CD4-positive, alpha-beta memory T cell (primary cell): ENCODE measurements around the gene ATP9B. TPM values are rescaled to one million over a fixed set of nuclear protein-coding genes. Genes with fewer than 3 reads are reported as not detected.

Experiments
- CTCF ChIA-PET: fragments of 350-600 bp; sonication (Branson Sonifier 250); formaldehyde crosslinking; loops from one replicate; lab custom pipeline; 2021; ENCODE audit warnings: inconsistent platforms; ENCODE audit not compliant: partially characterized antibody; lab: Charles Lee
- POLR2A ChIA-PET: fragments of 350-600 bp; sonication (Branson Sonifier 250); formaldehyde crosslinking; loops from one replicate; lab custom pipeline; 2021; ENCODE audit not compliant: partially characterized antibody; lab: Charles Lee
- DNase-seq, 5 donors: peaks; one replicate each; pipeline versions ENCODE4 v3.0.0 to v3.0.0-alpha.2; 2020 to 2022; ENCODE audit warnings: mixed read lengths in 1 of 5
- H3K27ac ChIP-seq: one replicate; pipeline ENCODE4 v1.7.0; 2013; ENCODE audit warnings: low read depth, low read length
- H3K27me3 ChIP-seq: 2 replicates; pipeline ENCODE4 v1.7.0; 2013; ENCODE audit warnings: mild to moderate bottlenecking, low read length, moderate library complexity; ENCODE audit not compliant: insufficient read depth
- H3K36me3 ChIP-seq: 2 replicates; pipeline ENCODE4 v1.7.0; 2013; ENCODE audit warnings: mild to moderate bottlenecking, low read length, moderate library complexity; ENCODE audit not compliant: insufficient read depth
- H3K4me1 ChIP-seq: 2 replicates; pipeline ENCODE4 v1.7.0; 2013; ENCODE audit warnings: mild to moderate bottlenecking, low read length, moderate library complexity; ENCODE audit not compliant: insufficient read depth
- H3K4me3 ChIP-seq, 2 donors: one replicate each; pipeline ENCODE4 v1.7.0; 2013; ENCODE audit warnings: low read length in 2 of 2, mild to moderate bottlenecking in 1 of 2
- H3K9me3 ChIP-seq, 2 donors: one replicate each; pipeline ENCODE4 v1.7.0; 2013; ENCODE audit warnings: low read length in 2 of 2, control low read depth in 1 of 2; ENCODE audit not compliant: control insufficient read depth in 1 of 2
- H3K27ac Mint-ChIP-seq, 7 donors: one replicate each; pipeline ENCODE4 v1.8.0; 2020 to 2021; ENCODE audit warnings: mixed read lengths in 7 of 7, mild to moderate bottlenecking in 6 of 7, inconsistent platforms in 3 of 7, moderate library complexity in 3 of 7
- H3K27me3 Mint-ChIP-seq, 2 donors: one replicate each; pipeline ENCODE4 v1.8.0; 2020 to 2021; ENCODE audit warnings: mixed read lengths in 2 of 2
- H3K36me3 Mint-ChIP-seq, 2 donors: one replicate each; pipeline ENCODE4 v1.8.0; 2020 to 2021; ENCODE audit warnings: mixed read lengths in 2 of 2, inconsistent platforms in 1 of 2, mild to moderate bottlenecking in 1 of 2
- H3K4me1 Mint-ChIP-seq, 4 donors: one replicate each; pipeline ENCODE4 v1.8.0; 2020 to 2021; ENCODE audit warnings: mixed read lengths in 4 of 4, mild to moderate bottlenecking in 1 of 4
- H3K4me3 Mint-ChIP-seq, 8 donors: one replicate each; pipeline ENCODE4 v1.8.0; 2020 to 2021; ENCODE audit warnings: mixed read lengths in 8 of 8, mild to moderate bottlenecking in 7 of 8, moderate library complexity in 6 of 8, inconsistent platforms in 3 of 8
- H3K9me3 Mint-ChIP-seq, 8 donors: one replicate each; pipeline ENCODE4 v1.8.0; 2020 to 2021; ENCODE audit warnings: mixed read lengths in 8 of 8, mild to moderate bottlenecking in 5 of 8, inconsistent platforms in 3 of 8, moderate library complexity in 1 of 8
- intact Hi-C: fragments of 100-400 bp; cut with micrococcal nuclease; formaldehyde crosslinking; loops from one replicate; pipeline ENCODE4 v1.15.1; 2023
- polyA plus RNA-seq, 2 donors: library from polyadenylated mRNA; unstranded; fragments of 300-500 nt; fragmentation: Illumina TruSeq; gene quantifications; one replicate each; pipeline ENCODE4 v1.2.3, GENCODE V29; 2021
- total RNA-seq, 2 experiments: library from RNA; stranded (reverse); gene quantifications; one replicate each; pipeline ENCODE4 v1.2.3, GENCODE V29; 2021

Gene ATP9B
- total RNA-seq, result 10 to 100 TPM; 73.2 to 76.4 TPM
- polyA plus RNA-seq, result 10 to 100 TPM; 11.8 to 26.5 TPM

GRCh38 chr18:79068937-79069716, at the start of gene ATP9B:
Gene ATP9B (plus strand): TSS chr18:79069394. CDS start chr18:79069411, 17 bp downstream.
- Mint-ChIP-seq H3K27ac (peak within 1 kb of the TSS; percentile 99 to 100 (median 99)), H3K9me3 (peaks cover 0 to 8% (median 0%) of the 10 kb centered on the region in 8 donors), H3K4me3 (peak within 1 kb of the TSS; percentile 90 to 100 (median 95)), H3K36me3 (peaks cover 16 to 17% of the 10 kb centered on the region in 2 donors), H3K4me1 (peaks cover 28 to 65% (median 43%) of the 10 kb centered on the region in 4 donors), H3K27me3 (peaks cover 0 to 5% of the 10 kb centered on the region in 2 donors)
- H3K9me3 ChIP-seq, result no peaks in the 10 kb centered on the region
- POLR2A ChIA-PET, result interaction anchor here (0.6 to 1.5 kb wide), 7 partner anchors 45 to 964 kb away, joined by 3 to 9 read pairs (median 4); partner anchors contain the start of gene CTDP1
- CTCF ChIA-PET, result no interaction called here
- H3K36me3 ChIP-seq, result no peaks in the 10 kb centered on the region
- DNase-seq, result peak; percentile 97 to 100 (median 99)
- peak within 1 kb of the TSS; percentile 98 for H3K27ac ChIP-seq
- peaks cover 35% of the 10 kb centered on the region for H3K4me1 ChIP-seq
- no peaks in the 10 kb centered on the region for H3K27me3 ChIP-seq
- intact Hi-C loops, result loop anchor here (2.0 to 10.0 kb wide), 3 partner anchors 178 to 453 kb away; no protein-coding TSS in a partner anchor
- H3K4me3 ChIP-seq, result peak within 1 kb of the TSS; percentile 65 to 69

GRCh38 chr18:79019881-79020280, 49.3 kb upstream of the ATP9B start:
- POLR2A ChIA-PET, result no interaction called here
- Mint-ChIP-seq H3K36me3 (no peaks in the 10 kb centered on the region), H3K4me1 (no peaks in the 10 kb centered on the region), H3K27ac (no peak overlapping the region), H3K4me3 (no peak overlapping the region), H3K27me3 (peaks cover 12 to 14% of the 10 kb centered on the region in 2 donors), H3K9me3 (peaks cover 0 to 11% (median 0%) of the 10 kb centered on the region in 8 donors)
- no peaks in the 10 kb centered on the region for H3K4me1 ChIP-seq
- no peak overlapping the region for H3K4me3 ChIP-seq
- intact Hi-C loops, result no loop called here
- H3K27me3 ChIP-seq, result no peaks in the 10 kb centered on the region
- no peaks in the 10 kb centered on the region for H3K36me3 ChIP-seq
- CTCF ChIA-PET, result no interaction called here
- no peak overlapping the region for H3K27ac ChIP-seq
- DNase-seq, result no peak
- H3K9me3 ChIP-seq, result no peaks in the 10 kb centered on the region

GRCh38 chr18:79022603-79023002, 46.6 kb upstream of the ATP9B start:
- Histone ChIP-seq H3K4me1 (no peaks in the 10 kb centered on the region), H3K27ac (no peak overlapping the region), H3K36me3 (no peaks in the 10 kb centered on the region), H3K4me3 (no peak overlapping the region), H3K9me3 (no peaks in the 10 kb centered on the region), H3K27me3 (no peaks in the 10 kb centered on the region)
- Mint-ChIP-seq H3K4me3 (no peak overlapping the region), H3K27ac (no peak overlapping the region), H3K27me3 (peaks cover 14 to 16% of the 10 kb centered on the region in 2 donors), H3K36me3 (no peaks in the 10 kb centered on the region), H3K9me3 (peaks cover 0 to 19% (median 3%) of the 10 kb centered on the region in 8 donors), H3K4me1 (no peaks in the 10 kb centered on the region)
- DNase-seq, result no peak
- POLR2A ChIA-PET, result no interaction called here
- intact Hi-C loops, result no loop called here
- CTCF ChIA-PET, result no interaction called here

GRCh38 chr18:79026491-79026890, 42.7 kb upstream of the ATP9B start:
- intact Hi-C loops, result no loop called here
- H3K9me3 ChIP-seq, result no peaks in the 10 kb centered on the region
- peaks cover 8 to 10% of the 10 kb centered on the region in 2 donors for H3K27me3 Mint-ChIP-seq
- ChIA-PET CTCF (no interaction called here), POLR2A (no interaction called here)
- H3K9me3 Mint-ChIP-seq, result peaks cover 7 to 36% (median 18%) of the 10 kb centered on the region in 8 donors
- no peak overlapping the region for H3K4me3 Mint-ChIP-seq
- H3K4me1 Mint-ChIP-seq, result no peaks in the 10 kb centered on the region
- H3K4me1 ChIP-seq, result no peaks in the 10 kb centered on the region
- DNase-seq, result no peak
- H3K27me3 ChIP-seq, result no peaks in the 10 kb centered on the region
- no peaks in the 10 kb centered on the region for H3K36me3 ChIP-seq
- H3K27ac ChIP-seq, result no peak overlapping the region
- H3K4me3 ChIP-seq, result no peak overlapping the region
- H3K36me3 Mint-ChIP-seq, result no peaks in the 10 kb centered on the region
- no peak overlapping the region for H3K27ac Mint-ChIP-seq

- Mint-ChIP-seq H3K36me3 (no peaks in the 10 kb centered on the region), H3K9me3 (peaks cover 7 to 33% (median 21%) of the 10 kb centered on the region in 8 donors), H3K4me3 (no peak overlapping the region), H3K27me3 (peaks cover 4% of the 10 kb centered on the region in 2 donors), H3K4me1 (no peaks in the 10 kb centered on the region), H3K27ac (no peak overlapping the region)
- no peak overlapping the region for H3K27ac ChIP-seq
- POLR2A ChIA-PET, result no interaction called here
- intact Hi-C loops, result no loop called here
- no peak overlapping the region for H3K4me3 ChIP-seq
- H3K27me3 ChIP-seq, result no peaks in the 10 kb centered on the region
- DNase-seq, result no peak
- H3K4me1 ChIP-seq, result no peaks in the 10 kb centered on the region
- CTCF ChIA-PET, result no interaction called here
- H3K36me3 ChIP-seq, result no peaks in the 10 kb centered on the region
- H3K9me3 ChIP-seq, result no peaks in the 10 kb centered on the region
Measured at GRCh38 chr18:79030680-79031079, 38.5 kb upstream of the ATP9B start.

GRCh38 chr18:79042276-79042675, 26.9 kb upstream of the ATP9B start:
- peaks cover 0 to 2% (median 0%) of the 10 kb centered on the region in 8 donors for H3K9me3 Mint-ChIP-seq
- ChIA-PET CTCF (no interaction called here), POLR2A (no interaction called here)
- Histone ChIP-seq H3K4me3 (no peak overlapping the region), H3K36me3 (no peaks in the 10 kb centered on the region), H3K27me3 (no peaks in the 10 kb centered on the region), H3K27ac (no peak overlapping the region), H3K4me1 (no peaks in the 10 kb centered on the region), H3K9me3 (no peaks in the 10 kb centered on the region)
- H3K4me3 Mint-ChIP-seq, result no peak overlapping the region
- intact Hi-C loops, result no loop called here
- H3K27me3 Mint-ChIP-seq, result peaks cover 9 to 14% of the 10 kb centered on the region in 2 donors
- no peaks in the 10 kb centered on the region for H3K36me3 Mint-ChIP-seq
- no peak overlapping the region for H3K27ac Mint-ChIP-seq
- no peaks in the 10 kb centered on the region for H3K4me1 Mint-ChIP-seq
- DNase-seq, result no peak

GRCh38 chr18:79043288-79043687, 25.9 kb upstream of the ATP9B start:
- Mint-ChIP-seq H3K4me1 (peaks cover 0 to 3% (median 0%) of the 10 kb centered on the region in 4 donors), H3K36me3 (no peaks in the 10 kb centered on the region), H3K4me3 (no peak overlapping the region), H3K27ac (no peak overlapping the region), H3K27me3 (peaks cover 9 to 14% of the 10 kb centered on the region in 2 donors), H3K9me3 (peaks cover 0 to 2% (median 0%) of the 10 kb centered on the region in 8 donors)
- Histone ChIP-seq H3K9me3 (no peaks in the 10 kb centered on the region), H3K36me3 (no peaks in the 10 kb centered on the region), H3K4me1 (no peaks in the 10 kb centered on the region), H3K4me3 (no peak overlapping the region), H3K27ac (no peak overlapping the region), H3K27me3 (no peaks in the 10 kb centered on the region)
- intact Hi-C loops, result no loop called here
- POLR2A ChIA-PET, result no interaction called here
- no peak for DNase-seq
- CTCF ChIA-PET, result no interaction called here
